ENCODE measurements around the gene IGFBP6. TPM values are rescaled to one million over a fixed set of nuclear protein-coding genes. Genes with fewer than 3 reads are reported as not detected.
A peak's percentile ranks its signal among the peaks of the same experiment; 100 is the strongest.
"Not testable (repeated sequence)": the region's sequence is repeated elsewhere in the genome, so short reads cannot be mapped to it uniquely, and the experiment has no call there.

The IGFBP6 gene
- total RNA-seq, 1 donor from 2014 or later: 20.8 TPM

DNA sequence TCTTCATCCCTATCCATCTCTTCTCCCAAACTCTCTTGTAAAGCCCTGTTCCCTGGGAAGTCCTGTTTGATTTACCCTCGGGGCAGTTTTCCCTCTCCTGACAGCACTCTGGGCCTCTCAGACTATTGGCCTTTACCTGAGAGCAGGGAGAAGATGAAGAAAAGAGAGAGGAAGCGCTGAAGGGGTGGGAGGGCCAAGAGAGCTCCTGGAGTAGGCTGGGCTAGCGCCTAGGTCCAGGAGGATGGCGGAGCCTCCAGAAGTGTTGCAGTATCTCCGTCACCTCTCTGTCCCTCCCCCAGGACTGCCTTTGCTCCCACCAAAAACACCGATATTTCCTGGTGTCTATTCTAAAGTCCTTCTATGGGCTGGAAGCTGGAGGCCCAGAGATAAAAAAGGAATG, 5.7 kb upstream of the IGFBP6 start:
- H3K9me3 Mint-ChIP-seq (ENCODE audit: unreplicated experiment): peaks cover 2% of the 10 kb centered on the region
- peaks cover 1% of the 10 kb centered on the region for H3K4me1 Mint-ChIP-seq (ENCODE audit: low read depth, unreplicated experiment)
- no peaks in the 10 kb centered on the region for H3K27me3 ChIP-seq (ENCODE audit: insufficient read depth, low read length)
- no peak for FAIRE-seq
- no peaks in the 10 kb centered on the region for H3K9me3 ChIP-seq (ENCODE audit: insufficient read depth, low read depth, low read length)
- H3K27me3 Mint-ChIP-seq (ENCODE audit: low read depth, unreplicated experiment): peaks cover 32% of the 10 kb centered on the region
- peak overlapping the region; percentile 54 for H3K4me3 Mint-ChIP-seq (ENCODE audit: unreplicated experiment)
- no peak for DNase-seq (ENCODE audit: low read depth)
- no peak overlapping the region for H3K27ac Mint-ChIP-seq (ENCODE audit: unreplicated experiment)
- TF ChIP-seq EZH2 (IDR thresholded peaks at IDR 0.05; ENCODE audit: insufficient read depth, low read length): no peak
- TF ChIP-seq, protein P1, sequence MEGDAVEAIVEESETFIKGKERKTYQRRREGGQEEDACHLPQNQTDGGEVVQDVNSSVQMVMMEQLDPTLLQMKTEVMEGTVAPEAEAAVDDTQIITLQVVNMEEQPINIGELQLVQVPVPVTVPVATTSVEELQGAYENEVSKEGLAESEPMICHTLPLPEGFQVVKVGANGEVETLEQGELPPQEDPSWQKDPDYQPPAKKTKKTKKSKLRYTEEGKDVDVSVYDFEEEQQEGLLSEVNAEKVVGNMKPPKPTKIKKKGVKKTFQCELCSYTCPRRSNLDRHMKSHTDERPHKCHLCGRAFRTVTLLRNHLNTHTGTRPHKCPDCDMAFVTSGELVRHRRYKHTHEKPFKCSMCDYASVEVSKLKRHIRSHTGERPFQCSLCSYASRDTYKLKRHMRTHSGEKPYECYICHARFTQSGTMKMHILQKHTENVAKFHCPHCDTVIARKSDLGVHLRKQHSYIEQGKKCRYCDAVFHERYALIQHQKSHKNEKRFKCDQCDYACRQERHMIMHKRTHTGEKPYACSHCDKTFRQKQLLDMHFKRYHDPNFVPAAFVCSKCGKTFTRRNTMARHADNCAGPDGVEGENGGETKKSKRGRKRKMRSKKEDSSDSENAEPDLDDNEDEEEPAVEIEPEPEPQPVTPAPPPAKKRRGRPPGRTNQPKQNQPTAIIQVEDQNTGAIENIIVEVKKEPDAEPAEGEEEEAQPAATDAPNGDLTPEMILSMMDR (IDR thresholded peaks at IDR 0.05; ENCODE audit: insufficient read depth, low read depth, low read length): no peak
- no peaks in the 10 kb centered on the region for H4K20me1 ChIP-seq (ENCODE audit: insufficient read depth, low read length)
- no peaks in the 10 kb centered on the region for H3K36me3 Mint-ChIP-seq (ENCODE audit: low read depth, unreplicated experiment)
- H3K4me1 ChIP-seq (ENCODE audit: insufficient read depth, low read length): peaks cover 7% of the 10 kb centered on the region
- H3K79me2 ChIP-seq (ENCODE audit: insufficient read depth, low read length): no peaks in the 10 kb centered on the region
- no peak overlapping the region for H2AFZ ChIP-seq (ENCODE audit: low read depth, low read length)
- H3K4me2 ChIP-seq (ENCODE audit: low read length): no peak overlapping the region
- no peaks in the 10 kb centered on the region for H3K36me3 ChIP-seq (ENCODE audit: insufficient read depth, low read length)
- H3K9ac ChIP-seq (ENCODE audit: low read length): no peak overlapping the region
- H3K4me3 ChIP-seq (ENCODE audit: insufficient read depth, low read depth, low read length): no peak overlapping the region
- no peak overlapping the region for H3K27ac ChIP-seq (ENCODE audit: low read depth, low read length)

DNA sequence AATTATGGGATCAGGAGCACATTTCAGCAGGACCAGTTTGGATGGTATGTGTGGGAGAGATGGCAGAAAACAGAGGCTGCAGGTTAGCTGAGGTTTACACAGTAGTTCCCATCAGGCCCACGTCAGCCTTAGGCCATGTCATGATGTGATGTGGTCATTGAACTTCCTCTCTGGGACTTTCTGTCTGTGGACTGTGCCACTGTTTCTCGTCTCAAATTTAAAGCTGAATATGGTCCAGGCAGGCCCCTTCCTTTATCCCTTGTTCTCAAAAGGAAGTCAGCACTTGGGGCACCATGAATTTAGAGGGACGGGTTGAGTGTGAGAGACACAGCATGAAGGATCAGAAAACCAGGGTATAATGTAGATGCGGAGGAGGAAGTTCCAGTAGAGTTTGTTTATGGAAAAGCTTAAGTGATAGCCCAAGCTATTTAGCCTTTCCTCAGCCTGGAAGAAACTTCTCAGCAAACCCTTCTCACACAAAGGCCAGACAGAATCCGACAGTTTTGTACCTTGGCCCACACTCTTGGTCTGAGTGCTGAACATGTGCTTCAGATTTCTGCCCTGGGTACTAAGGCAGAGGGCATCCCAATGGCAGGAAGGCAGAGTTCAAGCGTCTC, 3.6 kb upstream of the IGFBP6 start:
- TF ChIP-seq, protein P1 (IDR thresholded peaks at IDR 0.05; ENCODE audit: insufficient read depth, low read depth, low read length): no peak
- H3K9me3 ChIP-seq (ENCODE audit: insufficient read depth, low read depth, low read length): no peaks in the 10 kb centered on the region
- H3K79me2 ChIP-seq (ENCODE audit: insufficient read depth, low read length): no peaks in the 10 kb centered on the region
- H3K27ac ChIP-seq (ENCODE audit: low read depth, low read length): no peak overlapping the region
- no peak overlapping the region for H3K4me3 Mint-ChIP-seq (ENCODE audit: unreplicated experiment)
- DNase-seq (ENCODE audit: low read depth) (no peak), FAIRE-seq (no peak)
- H4K20me1 ChIP-seq (ENCODE audit: insufficient read depth, low read length): no peaks in the 10 kb centered on the region
- H3K36me3 Mint-ChIP-seq (ENCODE audit: low read depth, unreplicated experiment): no peaks in the 10 kb centered on the region
- H3K27me3 Mint-ChIP-seq (ENCODE audit: low read depth, unreplicated experiment): peaks cover 37% of the 10 kb centered on the region
- peaks cover 26% of the 10 kb centered on the region for H3K4me1 ChIP-seq (ENCODE audit: insufficient read depth, low read length)
- H3K36me3 ChIP-seq (ENCODE audit: insufficient read depth, low read length): no peaks in the 10 kb centered on the region
- no peak overlapping the region for H3K4me2 ChIP-seq (ENCODE audit: low read length)
- no peaks in the 10 kb centered on the region for H3K27me3 ChIP-seq (ENCODE audit: insufficient read depth, low read length)
- peak overlapping the region; percentile 6 for H2AFZ ChIP-seq (ENCODE audit: low read depth, low read length)
- H3K4me3 ChIP-seq (ENCODE audit: insufficient read depth, low read depth, low read length): no peak overlapping the region
- H3K27ac Mint-ChIP-seq (ENCODE audit: unreplicated experiment): no peak overlapping the region
- peaks cover 2% of the 10 kb centered on the region for H3K9me3 Mint-ChIP-seq (ENCODE audit: unreplicated experiment)
- H3K4me1 Mint-ChIP-seq (ENCODE audit: low read depth, unreplicated experiment): peaks cover 15% of the 10 kb centered on the region
- no peak overlapping the region for H3K9ac ChIP-seq (ENCODE audit: low read length)

DNA sequence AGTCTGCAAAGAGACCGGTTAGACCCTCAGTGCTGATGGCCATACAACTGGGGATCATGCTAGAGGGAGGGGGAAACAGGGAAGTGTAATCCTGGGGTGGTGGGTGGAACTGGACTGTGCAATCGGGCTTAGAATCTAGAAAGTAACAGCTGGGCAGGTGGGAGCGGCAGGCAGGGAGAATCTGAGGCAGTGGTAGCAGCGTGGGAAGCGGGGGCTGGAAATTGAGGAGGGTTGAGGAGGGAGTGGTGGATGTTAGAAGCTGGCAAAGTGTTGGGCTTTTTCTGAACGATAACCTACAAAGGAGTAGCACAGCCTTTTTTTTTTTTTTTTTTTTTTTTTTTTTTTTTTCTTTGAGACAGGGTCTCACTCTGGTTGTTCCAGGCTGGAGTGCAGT, 3.1 kb upstream of the IGFBP6 start:
- H3K4me3 ChIP-seq (ENCODE audit: insufficient read depth, low read depth, low read length): no peak overlapping the region
- Mint-ChIP-seq H3K36me3 (ENCODE audit: low read depth, unreplicated experiment) (no peaks in the 10 kb centered on the region), H3K4me3 (ENCODE audit: unreplicated experiment) (no peak overlapping the region), H3K27me3 (ENCODE audit: low read depth, unreplicated experiment) (peaks cover 37% of the 10 kb centered on the region), H3K27ac (ENCODE audit: unreplicated experiment) (no peak overlapping the region), H3K4me1 (ENCODE audit: low read depth, unreplicated experiment) (peaks cover 20% of the 10 kb centered on the region), H3K9me3 (ENCODE audit: unreplicated experiment) (peaks cover 2% of the 10 kb centered on the region)
- FAIRE-seq (no peak), DNase-seq (ENCODE audit: low read depth) (no peak)
- peaks cover 31% of the 10 kb centered on the region for H3K4me1 ChIP-seq (ENCODE audit: insufficient read depth, low read length)
- no peak overlapping the region for H3K27ac ChIP-seq (ENCODE audit: low read depth, low read length)
- no peaks in the 10 kb centered on the region for H3K79me2 ChIP-seq (ENCODE audit: insufficient read depth, low read length)
- H3K9ac ChIP-seq (ENCODE audit: low read length): no peak overlapping the region
- no peak overlapping the region for H3K4me2 ChIP-seq (ENCODE audit: low read length)
- H3K9me3 ChIP-seq (ENCODE audit: insufficient read depth, low read depth, low read length): no peaks in the 10 kb centered on the region
- H2AFZ ChIP-seq (ENCODE audit: low read depth, low read length): no peak overlapping the region
- no peak for TF ChIP-seq EZH2 (IDR thresholded peaks at IDR 0.05; ENCODE audit: insufficient read depth, low read length)
- TF ChIP-seq, protein P1 (IDR thresholded peaks at IDR 0.05; ENCODE audit: insufficient read depth, low read depth, low read length): no peak
- H4K20me1 ChIP-seq (ENCODE audit: insufficient read depth, low read length): no peaks in the 10 kb centered on the region
- no peaks in the 10 kb centered on the region for H3K36me3 ChIP-seq (ENCODE audit: insufficient read depth, low read length)
- no peaks in the 10 kb centered on the region for H3K27me3 ChIP-seq (ENCODE audit: insufficient read depth, low read length)

DNA sequence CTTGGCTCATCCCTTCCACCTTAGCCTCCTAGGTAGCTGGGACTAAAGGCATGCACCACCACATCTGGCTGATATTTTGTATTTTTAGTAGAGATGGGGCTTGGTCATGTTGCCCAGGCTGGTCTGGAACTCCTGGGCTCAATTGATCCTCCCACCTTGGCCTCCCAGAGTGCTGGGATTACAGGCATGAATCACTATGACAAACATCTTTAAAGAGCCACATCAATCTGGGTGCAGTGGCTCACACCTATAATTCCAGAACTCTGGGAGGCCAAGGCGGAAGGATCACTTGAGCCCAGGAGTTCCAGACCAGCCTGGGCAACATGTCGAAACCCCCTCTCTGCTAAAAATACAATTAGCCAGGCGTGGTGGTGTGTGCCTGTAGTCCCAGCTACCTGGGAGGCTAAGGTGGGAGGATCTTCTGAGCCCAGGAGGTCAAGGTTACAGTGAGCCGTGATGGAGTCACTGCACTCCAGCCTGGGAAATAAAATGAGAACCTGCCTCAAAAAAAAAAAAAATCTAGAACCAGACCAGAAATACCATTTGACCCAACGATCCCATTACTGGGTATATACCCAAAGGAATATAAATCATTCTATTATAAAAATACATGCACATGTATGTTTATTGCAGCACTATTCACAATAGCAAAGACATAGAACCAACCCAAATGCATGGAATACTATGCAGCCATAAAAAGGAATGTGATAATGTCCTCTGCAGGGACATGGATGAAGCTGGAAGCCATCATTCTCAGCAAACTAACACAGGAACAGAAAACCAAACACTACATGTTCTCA, 2.5 kb upstream of the IGFBP6 start:
- Mint-ChIP-seq H3K4me1 (ENCODE audit: low read depth, unreplicated experiment) (peaks cover 20% of the 10 kb centered on the region), H3K27me3 (ENCODE audit: low read depth, unreplicated experiment) (peaks cover 35% of the 10 kb centered on the region)
- not testable (repeated sequence) for H3K4me2 ChIP-seq (ENCODE audit: low read length); H4K20me1 ChIP-seq (ENCODE audit: insufficient read depth, low read length); H3K9ac ChIP-seq (ENCODE audit: low read length); DNase-seq (ENCODE audit: low read depth); H2AFZ ChIP-seq (ENCODE audit: low read depth, low read length); H3K4me3 ChIP-seq (ENCODE audit: insufficient read depth, low read depth, low read length); FAIRE-seq; H3K36me3 Mint-ChIP-seq (ENCODE audit: low read depth, unreplicated experiment); H3K27me3 ChIP-seq (ENCODE audit: insufficient read depth, low read length); H3K9me3 ChIP-seq (ENCODE audit: insufficient read depth, low read depth, low read length); H3K4me3 Mint-ChIP-seq (ENCODE audit: unreplicated experiment); H3K27ac ChIP-seq (ENCODE audit: low read depth, low read length); H3K79me2 ChIP-seq (ENCODE audit: insufficient read depth, low read length); H3K27ac Mint-ChIP-seq (ENCODE audit: unreplicated experiment); H3K9me3 Mint-ChIP-seq (ENCODE audit: unreplicated experiment); H3K36me3 ChIP-seq (ENCODE audit: insufficient read depth, low read length)
- peaks cover 31% of the 10 kb centered on the region for H3K4me1 ChIP-seq (ENCODE audit: insufficient read depth, low read length)

All from astrocyte (in vitro differentiated cells and primary cell).